Activated CD8-positive, alpha-beta memory T cell treated with anti-CD3 and anti-CD28 coated beads for 24 hours (primary cell): ENCODE data around the gene DDX10.

ENCODE experiments used
- DNase-seq: peaks from one replicate; pipeline ENCODE4 v3.0.0-alpha.2; 2020

DDX10 gene

GRCh38 chr11:108914981-108915380, 250.1 kb downstream of the DDX10 start:
- no peak for DNase-seq

- DNase-seq, result no peak
Observed at GRCh38 chr11:108915666-108916065, 250.8 kb downstream of the DDX10 start.

DNA sequence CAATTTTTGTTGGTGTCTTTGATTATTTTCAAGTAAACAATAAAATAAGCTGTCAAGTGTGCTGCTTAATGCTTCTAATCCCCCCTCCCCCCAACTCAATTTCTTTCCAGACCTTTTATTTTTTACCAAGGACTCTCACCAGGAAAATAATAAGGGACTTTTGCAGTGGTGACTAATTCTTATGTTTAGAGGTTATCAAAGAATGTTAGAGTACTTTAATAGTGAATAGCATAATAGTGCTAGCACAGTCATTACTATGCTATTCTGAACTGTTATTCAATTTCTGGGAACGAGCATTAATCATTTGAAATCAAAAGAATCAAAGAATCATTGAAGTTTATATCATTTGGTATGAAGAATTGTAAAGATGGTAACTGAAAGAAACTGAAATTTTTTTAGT, 251.4 kb downstream of the DDX10 start:
- DNase-seq, result no peak

DNA sequence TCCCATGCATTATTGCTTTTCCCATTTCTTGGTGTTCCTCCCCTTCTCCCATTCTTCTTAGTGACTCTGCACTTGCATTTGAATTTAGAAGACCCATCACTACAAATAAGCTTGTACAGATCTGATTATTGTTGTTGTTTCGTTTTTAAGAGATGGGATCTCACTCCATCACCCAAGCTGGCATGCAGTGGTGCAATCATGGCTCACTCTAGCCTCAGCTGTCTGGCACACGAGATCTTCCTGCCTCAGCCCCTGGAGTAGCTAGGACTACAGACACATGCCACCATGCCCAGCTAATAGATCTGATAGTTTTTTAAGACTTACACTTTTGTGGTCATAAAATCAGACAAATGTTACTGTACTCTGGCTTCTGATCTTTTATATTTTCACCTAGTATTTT, 252.1 kb downstream of the DDX10 start:
- no peak for DNase-seq

DNA sequence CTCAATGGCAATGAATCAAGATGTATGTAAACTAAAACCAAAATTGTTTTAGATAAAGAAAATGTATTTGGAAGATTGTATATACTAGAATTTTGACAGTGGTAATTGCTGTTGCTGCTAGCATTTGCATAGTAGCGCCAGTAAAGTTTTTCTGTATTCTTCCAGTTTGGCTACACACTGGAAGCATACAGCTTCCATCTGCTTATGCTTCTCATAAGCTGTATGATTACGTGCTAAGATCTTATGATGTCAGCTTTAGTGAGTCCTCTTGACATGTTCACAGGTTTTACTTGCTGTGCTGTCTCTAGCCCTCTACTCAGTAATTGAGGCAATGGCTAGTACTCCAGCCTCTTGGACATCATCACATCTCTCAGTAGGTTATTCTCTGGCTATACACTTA, 256.3 kb downstream of the DDX10 start:
- DNase-seq, result no peak

DNA sequence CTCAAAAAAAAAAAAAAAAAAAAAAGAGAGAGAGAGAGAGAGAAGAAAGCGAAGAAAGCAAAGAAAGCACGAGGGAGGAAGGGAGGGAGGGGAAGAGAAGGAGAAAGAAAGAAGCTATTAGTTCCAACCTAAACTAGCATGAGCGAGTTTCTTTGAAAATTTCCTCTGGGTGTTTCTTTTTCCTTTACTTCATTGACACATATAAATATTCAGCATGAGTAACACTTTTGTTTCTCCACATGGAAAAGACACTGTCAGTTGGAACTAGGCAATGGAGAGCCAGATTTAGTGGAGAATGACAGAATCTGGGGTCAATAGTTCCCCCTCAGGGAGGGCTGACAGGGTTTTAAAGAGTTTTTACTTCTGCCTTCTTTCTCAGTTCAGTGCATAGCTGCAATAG, 257.4 kb downstream of the DDX10 start:
- no peak for DNase-seq

DNA sequence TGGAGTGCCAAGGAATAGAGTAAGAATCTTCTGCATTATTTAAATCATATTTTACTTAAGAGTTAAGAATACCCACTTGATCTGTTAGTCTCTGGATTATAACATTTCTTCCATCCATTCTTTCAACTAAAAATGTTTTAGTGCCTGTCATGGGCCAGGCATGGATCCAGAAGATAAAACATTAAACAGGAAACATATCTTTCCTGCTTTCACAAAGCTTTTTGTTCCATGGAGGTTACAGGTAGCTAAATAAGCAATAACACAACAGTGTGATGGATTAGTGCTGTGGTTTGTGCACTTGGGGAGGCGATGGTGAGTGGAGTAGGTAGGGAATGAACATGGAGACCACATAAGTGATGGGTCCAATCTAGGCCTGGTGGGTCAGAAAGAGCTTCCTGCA, 258.5 kb downstream of the DDX10 start:
- DNase-seq, result no peak

DNA sequence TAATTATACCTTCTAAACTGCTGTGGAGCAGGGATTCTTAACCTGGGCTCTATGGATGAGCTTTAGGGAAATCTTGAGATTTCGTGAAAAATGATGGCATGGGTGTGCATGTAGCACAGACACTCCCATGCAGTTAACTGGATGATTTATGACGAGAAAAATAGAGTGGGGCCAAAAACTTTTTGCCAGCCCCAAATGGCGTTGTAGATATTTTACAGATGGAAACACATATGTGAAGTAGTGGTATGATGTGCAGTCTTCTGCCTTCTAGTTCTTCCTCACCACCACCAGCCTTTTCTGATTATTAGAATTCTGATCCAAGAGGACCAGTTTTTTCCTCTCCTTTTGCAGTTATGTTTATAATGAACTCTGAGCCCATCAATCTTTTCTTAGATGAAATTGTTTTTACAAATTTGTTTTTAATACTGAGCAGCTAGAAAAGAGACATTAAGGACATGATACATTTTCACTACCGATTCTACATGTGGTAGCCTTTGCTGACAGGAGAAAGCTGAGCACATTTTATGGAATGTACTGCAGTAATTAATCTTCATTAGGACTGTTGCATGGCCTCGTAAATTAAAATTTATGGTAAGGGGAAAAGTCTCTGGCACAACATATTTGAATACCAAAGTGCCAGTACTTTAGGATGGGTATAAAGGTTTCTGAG, 261.4 kb downstream of the DDX10 start:
- no peak for DNase-seq

DNA sequence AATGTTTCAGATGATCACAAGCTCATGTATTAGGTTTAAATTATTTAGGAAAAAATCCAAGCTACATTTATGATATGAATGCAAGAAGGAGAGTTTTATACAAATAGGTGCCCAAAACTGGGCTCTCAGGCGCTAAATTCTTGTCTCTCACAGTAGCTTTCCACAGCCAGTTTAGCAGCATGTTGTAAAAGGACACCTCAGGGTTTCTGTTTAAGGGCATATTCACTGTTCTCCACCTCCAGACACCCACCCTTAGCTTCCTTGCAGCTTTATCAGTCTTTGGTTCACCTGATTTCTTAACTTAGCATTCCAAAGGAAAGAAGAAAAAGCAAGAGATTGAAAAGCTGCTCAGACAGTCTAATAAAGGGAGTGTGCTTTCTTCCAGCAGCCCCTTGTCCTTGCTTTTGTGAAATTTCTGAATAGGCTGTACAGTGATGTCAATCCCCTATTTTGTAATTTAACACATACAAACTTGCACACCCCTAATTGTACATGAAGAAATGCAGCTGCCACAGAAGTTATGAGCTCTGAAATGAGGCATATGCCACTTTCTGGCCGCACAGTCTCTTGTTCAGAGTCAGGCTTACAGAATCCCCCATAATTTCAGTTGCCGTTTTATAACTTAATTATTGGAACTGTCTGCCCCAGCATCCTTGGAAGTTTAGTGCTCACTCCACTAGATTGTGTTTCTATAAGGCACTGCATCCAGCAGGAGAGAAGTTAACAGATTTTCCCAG, 262.1 kb downstream of the DDX10 start:
- DNase-seq, result no peak

DNA sequence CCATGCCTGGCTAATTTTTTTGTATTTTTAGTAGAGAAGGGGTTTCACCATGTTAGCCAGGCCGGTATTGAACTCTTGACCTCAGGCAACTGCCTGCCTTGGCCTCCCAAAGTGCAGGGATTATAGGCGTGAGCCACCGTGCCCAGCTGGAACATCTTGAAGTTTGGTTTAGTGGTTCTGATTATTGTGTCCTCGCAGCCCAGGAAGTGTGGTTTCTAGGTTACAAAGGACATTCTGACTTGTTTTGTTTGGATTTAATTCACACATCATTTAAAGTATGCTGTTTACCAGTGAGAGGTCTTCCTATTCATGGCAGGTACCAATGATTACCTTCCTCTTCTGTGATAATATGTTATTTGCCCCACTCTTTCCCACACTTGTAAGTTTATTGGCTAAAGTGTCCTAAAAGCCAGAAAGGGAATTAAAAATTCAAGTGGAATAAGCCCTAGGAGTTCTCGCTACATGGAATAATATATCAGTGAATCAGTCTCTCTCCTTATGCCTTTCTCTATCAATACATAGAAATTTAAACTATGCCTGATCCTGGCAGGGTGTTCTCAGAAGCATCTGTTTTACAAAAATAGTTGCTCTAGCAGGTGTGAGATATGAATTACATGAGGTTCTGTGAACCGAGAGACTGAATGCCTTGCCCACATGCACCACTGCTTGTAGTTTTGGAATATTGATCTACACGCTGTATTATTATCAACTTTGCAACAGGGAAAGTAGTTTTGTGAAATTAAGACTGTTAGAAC, 263.1 kb downstream of the DDX10 start:
- no peak for DNase-seq

DNA sequence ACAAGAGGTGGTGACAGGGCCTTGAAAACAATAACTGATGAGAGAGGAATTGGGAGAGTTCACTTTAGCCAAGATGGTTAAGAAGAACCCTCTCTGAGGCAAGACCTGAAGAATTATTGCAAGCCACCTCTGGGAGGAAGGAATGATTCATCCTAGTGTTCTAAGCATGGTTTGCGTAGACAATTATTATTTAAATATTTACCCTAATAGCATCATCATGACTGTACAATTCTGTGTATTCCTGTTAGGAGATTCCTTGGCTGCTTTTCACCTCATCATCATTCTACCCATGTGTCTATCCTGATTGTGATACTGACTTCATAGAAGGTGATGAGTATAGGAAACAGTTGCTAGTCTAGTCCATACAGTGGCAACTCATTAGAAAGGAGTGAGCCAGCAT, 264.4 kb downstream of the DDX10 start:
- no peak for DNase-seq

DNA sequence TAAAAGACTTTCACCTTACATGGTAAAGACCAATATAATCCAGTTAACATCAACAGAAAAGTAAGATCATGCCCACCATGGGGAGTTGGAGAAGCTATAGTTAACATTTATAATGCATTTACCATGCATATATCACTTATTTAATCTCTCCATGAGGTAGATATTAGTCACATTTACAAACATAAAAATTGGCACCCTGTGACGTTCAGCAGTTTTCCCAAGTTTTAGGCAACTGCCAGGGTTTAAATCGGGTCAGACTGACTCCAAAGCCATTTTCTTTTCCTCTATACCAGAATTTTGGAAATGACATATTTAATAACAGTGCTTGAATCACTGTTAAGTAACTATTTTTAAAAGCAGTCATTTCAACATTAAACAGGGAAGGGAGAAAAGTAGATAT, 266.3 kb downstream of the DDX10 start:
- DNase-seq, result no peak

- DNase-seq, result no peak
Observed at GRCh38 chr11:108933630-108934029, 268.8 kb downstream of the DDX10 start.

DNA sequence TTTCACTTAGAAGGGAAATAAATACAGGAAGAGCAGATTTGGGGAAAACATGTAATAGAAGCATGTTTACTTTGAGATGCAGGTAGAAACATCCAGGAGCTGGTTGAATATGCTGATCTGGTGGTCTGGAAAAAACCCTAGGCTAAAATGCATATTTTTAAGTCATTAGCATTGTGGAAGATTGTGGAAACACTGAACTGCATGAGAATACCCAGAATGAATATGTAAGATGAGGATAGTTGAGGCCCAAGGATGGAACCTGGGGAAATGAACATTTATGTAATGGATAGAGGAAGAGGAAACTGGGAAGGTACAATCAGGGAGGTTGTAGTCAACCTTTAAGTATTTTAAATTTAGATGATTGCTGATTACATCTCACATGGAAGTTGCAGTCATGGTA, 269.4 kb downstream of the DDX10 start:
- no peak for DNase-seq

DNA sequence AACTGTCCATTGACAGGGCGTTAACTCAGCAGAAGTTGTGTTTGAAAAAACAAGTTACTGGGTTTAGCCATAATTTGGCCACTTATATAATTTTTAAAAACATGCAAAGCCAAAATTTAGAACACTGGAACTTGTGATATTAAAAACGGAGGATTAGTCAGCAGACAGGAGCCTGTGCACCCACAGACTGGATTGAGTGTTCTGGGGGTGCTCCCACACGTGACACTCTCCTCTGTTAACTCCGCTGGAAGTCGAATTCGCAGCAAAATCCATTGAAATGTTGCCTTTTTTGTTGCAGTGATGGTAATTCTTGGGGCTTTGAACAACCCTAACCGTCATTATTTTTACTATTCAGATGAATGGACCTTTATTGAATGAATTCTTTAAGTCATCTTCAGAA, 269.8 kb downstream of the DDX10 start:
- no peak for DNase-seq

- no peak for DNase-seq
Observed at GRCh38 chr11:108937746-108938145, 272.9 kb downstream of the DDX10 start.

- DNase-seq, result no peak
Observed at GRCh38 chr11:108938604-108939003, 273.7 kb downstream of the DDX10 start.

DNA sequence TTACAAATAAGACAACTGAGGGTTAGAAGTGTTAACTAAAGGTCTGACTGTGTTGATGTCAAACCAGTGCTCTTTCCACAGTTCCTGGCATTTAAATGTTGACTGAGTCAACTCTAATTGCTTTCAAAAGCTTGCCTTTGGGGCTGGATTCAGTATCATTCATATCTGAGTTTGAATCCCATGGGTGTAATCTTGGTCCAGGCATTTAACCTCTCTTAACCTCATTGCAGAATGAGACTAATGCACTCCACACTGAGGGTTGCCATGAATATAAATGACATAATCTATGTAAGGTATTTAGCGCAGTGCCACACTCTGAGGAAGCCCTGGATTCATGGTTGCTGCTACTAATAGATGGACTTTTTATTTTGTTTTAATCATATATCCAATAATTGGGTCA, 274.3 kb downstream of the DDX10 start:
- no peak for DNase-seq

DNA sequence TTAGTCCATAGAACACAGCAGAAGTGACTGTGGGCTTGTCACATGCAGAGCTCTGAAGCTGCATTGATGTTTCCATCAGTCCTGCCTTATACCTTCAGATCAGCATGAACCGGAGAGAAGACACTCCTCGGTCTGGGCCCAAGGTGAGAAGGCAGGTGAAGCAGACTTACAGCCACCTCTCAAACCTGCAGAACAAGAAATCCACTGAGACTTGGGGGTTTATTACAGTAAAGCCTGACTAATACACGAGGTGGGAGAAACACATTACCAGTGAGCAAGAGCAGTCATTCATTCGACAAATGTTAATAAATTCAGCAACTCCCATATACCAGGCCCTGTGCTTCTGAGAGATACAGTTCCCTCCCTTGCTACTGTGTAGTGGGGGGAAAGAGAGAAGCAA, 279.0 kb downstream of the DDX10 start:
- DNase-seq, result no peak

DNA sequence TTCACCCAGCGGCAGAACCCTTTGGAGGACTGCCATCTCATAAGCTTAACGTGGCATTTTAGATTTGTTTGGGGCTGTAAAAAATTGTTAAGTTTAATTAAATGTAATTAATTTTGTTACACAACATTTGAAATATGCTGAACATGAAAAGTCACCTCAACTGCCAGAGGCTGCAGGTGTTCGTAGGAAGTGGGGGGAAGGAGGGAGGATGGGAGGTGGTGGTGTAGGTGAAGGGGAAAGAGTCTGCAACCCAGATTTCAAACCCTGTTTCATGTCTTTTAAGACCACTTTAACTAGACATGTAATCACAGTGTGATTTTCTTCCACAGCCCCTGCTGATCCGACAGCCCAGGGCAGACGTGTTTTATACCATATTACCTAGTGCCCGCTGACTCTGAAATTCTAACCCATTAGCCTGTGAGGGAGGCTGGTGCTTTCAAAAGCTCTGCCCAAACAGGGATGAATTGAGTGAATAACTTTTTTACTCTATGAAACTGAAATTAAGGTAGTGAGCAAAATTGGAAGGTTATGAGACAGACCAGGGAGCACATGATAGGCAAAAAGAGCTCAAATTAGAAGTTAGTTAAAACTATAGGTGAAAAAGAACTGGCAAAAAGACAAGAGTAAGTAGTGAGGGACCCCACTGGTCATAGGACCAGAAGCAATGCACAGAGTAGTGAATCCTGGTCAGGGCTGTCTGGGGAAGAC, 279.8 kb downstream of the DDX10 start:
- no peak for DNase-seq

- DNase-seq, result no peak
Observed at GRCh38 chr11:108945341-108945740, 280.5 kb downstream of the DDX10 start.

DNA sequence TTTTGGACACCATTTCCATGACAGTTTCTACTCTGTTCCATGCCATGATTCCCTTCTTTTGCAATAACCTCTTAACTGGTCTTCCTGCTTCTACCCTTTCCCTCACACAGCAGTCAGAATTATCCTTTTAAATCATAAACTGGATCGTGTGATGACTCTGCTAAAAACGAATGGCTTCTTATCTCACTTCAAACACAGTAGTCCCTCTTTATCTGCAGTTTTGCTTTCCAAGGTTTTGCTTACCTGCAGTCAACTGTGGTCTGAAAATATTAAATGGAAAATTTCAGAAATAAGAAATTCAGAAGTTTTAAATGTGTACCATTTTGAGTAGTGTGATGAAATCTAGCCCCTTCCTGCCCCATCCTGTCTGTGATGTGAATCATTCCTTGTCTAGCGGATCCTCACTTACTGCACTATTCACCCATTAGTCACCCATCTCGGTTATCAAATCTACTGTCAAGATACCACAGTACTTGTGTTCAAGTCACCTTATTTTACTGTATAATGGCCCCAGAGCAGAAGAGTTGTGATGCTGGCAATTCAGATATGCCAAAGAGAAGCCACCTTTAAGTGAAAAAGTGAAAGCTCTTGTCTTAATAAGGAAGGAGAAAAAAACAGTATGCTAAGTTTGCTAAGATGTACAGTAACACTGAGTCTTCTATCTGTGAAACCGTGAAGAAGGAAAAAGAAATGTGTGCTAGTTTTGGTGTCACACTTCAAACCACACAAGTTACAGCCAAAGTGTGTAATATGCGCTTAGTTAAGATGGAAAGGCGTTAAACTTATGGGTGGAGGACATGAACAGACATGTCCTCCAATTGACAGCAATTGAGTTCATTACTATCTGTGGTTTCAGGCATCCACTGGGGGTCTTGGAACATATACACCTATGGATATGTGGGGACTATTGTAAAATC, 283.0 kb downstream of the DDX10 start:
- no peak for DNase-seq
